HG03575 (cell line): ENCODE data around the gene GPR85.
"Not testable (repeated sequence)": the region's sequence is repeated elsewhere in the genome, so short reads cannot be mapped to it uniquely, and the experiment has no call there.

Source experiments
- ATAC-seq: cut with Tn5 transposase; IDR thresholded peaks from one replicate; pipeline ENCODE4 v1.9.1; 2021; ENCODE audit not compliant: unreplicated experiment, insufficient number of reproducible peaks, low FRiP score; ENCODE audit errors: extremely low read depth

Gene GPR85

GRCh38 chr7:113085781-113086390 is 741 bp downstream of the GPR85 start:
- ATAC-seq, result no peak

DNA sequence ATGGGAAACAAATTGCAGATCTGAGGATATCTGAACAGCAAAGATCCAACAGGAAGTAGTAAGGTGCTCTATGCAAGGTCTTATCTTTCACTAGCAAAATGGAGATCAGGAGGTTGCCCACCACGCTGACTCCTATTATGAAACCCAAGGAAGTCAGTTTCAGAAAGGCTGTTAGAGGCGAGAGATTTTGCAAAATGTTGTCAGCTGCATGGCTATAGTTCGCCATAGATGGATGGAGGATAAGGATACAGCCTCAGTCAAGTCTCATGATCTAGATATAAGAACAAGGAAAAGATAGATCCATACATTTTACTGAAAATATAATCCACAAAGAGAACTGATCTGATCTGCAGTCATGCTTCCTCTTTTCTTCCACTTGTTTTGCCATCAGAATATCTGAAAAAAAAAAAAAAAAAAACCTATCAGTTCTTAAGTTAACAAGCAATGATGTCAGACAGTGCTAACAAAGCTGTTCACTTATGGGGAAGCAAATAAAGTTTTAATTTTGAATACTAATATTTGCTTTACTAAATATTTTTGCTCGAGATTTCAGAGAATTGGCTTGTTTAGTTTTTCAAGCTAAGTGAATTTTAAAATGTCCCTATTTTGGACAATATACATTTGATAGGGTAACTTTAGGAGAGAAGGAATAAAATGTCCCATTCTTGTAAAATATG is 2.0 kb downstream of the GPR85 start:
- ATAC-seq, result no peak

DNA sequence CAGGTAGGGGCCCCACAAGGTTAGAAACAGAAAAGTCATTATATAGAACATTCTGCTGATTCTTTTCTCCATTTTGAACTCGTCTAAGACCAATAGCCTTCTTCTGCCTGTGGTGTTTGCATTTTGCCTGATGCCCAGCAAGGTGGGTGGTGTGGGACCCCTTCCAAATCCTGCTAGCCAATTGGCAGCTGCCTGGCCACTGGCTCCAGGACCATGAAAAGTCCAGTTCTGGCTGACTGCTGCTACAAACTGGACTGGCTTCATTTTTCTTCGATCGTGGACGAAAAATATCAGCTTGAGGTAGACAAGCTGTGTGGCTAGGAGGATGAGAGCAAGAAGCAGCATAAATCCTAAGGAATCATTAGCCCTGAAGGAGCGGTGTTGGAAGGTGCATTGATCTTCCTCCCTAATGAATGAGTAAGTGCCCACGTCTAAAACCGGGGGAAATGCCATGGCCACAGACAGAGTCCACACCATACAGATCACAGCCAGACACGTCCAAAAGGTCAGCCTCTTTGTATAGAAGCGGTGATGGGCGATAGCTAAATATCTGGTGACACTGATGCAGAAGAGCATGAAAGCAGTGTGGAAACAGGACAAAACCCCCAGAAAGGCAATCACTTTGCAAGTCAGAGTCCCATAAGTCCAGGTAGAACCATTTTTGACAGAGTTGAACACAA is 2.7 kb downstream of the GPR85 start:
- ATAC-seq, result no peak

- no peak for ATAC-seq
Measured at GRCh38 chr7:113083132-113083815, 3.4 kb downstream of the GPR85 start.

DNA sequence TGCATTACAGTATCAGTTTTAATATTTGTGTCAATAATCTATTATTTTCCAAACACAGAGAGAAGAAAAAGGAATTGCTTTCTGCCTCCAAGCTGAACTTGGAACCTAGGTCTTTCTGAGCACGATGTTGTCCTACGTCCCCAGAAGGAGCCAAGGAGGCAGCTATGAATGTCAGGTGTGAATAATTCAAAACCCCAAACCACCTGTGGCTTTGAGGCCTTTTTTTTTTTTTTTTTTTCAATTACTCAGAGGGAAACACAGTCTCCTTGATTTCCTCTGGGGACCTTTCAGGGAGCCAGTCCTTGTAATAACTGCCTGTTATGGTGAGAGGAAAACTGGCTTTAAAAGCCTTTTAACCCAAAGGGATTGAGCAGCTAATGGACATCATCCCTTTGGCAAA is 8.3 kb downstream of the GPR85 start:
- ATAC-seq, result no peak

DNA sequence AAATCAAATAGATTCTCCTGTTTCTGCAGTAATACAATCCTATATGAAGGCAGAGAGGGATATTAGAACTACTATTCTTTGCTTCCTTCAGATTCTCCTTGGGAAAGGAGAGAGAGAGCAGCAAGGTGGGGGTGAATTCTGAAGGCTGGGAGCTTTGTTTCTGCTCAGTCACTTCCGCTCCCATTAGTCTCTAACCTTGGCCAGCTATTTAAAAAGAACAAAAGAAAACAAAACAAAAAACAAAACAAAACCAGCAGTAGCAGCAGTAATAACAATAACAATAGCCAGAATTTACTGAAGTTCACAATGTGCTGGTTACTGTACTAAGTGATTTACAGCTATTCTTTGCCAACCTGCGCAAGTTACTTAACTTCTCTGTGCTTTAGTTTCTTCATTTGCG is 9.9 kb downstream of the GPR85 start:
- no peak for ATAC-seq

- no peak for ATAC-seq
Measured at GRCh38 chr7:113071465-113071864, 15.2 kb downstream of the GPR85 start.

- ATAC-seq, result no peak
Measured at GRCh38 chr7:113062499-113062898, 24.1 kb downstream of the GPR85 start.

GRCh38 chr7:113060100-113060499 is 26.5 kb downstream of the GPR85 start:
- no peak for ATAC-seq

DNA sequence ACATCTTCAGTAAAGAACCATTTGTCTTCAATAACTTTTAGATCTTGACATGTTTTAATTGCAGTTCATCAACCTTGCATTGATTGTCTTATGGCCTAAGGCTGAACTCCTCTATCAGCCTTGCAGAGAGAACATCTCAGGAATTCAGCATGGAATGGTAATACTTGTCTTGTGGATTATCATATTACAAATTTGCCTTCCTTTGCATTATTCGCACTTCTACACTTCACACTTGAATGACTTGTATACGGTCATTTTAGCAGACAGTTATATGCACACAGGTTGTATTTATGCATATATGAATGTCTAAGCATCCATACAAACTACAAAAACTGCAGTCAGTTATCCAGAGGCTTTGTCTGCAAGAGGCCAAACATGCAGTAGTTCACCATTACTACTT is 31.7 kb downstream of the GPR85 start:
- ATAC-seq, result no peak

DNA sequence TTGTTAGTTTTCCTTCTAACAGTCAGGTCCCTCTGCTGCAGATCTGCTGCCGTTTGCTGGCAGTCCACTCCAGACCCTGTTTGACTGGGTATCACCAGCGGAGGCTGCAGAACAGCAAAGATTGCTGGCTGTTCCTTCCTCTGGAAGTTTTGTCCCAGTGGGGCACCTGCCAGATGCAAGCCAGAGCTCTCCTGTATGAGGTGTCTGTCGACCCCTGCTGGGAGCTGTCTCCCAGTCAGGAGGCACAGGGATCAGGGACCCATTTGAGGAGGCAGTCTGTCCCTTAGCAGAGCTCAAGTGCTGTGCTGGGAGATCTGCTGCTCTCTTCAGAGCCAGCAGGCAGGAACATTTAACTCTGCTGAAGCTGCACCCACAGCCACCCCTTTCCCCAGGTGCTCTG is 32.4 kb downstream of the GPR85 start:
- not testable (repeated sequence) for ATAC-seq

- not testable (repeated sequence) for ATAC-seq
Measured at GRCh38 chr7:113049221-113049620, 37.4 kb downstream of the GPR85 start.

DNA sequence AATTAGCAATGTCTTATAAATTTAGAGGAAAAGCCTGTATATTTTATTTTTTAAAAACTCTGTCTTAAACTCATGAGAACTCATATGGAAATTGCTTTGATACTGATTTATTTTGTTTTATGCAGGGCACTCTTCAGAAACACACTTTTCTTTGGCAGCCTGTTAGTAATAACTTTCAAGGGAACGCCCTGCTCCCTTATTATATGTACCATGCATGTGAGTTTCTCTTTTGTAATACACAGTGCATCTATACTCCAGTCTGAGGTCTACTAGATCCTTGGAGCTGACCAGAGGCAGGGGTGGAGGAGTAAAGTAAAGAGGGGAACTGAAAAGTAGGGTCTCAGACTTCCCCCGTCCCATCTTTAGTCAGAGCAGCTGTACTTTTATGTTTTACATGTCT is 40.2 kb downstream of the GPR85 start:
- no peak for ATAC-seq

- ATAC-seq, result no peak
Measured at GRCh38 chr7:113045379-113045778, 41.2 kb downstream of the GPR85 start.

DNA sequence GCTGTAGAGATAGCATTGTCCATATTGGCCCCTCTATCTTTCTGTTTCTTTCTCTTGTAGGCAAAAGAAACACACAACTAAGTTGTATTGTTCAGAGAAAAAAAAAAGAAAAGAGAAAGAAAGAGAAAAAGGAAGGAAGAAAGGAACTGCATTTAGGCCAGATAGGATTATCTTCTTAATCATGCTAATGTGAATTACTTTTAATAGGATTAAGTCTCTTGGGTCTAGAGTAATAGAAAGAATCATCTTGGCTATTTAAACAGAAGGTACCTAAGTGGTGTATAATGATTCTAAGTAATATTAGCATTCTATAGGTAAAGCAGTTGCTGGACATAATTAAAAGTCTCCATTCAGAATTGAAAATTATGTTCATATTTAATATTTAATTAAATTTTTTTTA is 42.2 kb downstream of the GPR85 start:
- ATAC-seq, result no peak

DNA sequence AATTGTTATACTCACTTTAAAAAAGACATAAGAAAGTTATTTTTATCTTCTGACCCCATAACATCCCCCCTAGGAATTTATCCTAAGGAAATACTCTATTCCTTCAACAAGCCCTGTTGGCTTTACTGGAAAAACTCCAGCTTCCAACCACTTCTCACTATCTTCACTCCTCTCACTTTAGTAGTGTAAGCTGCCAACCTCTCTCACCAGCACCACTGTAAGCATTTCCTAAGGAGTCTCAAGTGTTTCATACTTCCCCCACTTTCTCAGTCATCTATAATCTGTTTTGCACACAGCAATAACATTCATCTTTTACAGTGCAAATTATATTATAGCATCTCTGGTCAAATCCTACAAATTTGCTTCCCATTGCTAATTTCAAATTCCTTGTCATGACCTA is 45.8 kb downstream of the GPR85 start:
- no peak for ATAC-seq

DNA sequence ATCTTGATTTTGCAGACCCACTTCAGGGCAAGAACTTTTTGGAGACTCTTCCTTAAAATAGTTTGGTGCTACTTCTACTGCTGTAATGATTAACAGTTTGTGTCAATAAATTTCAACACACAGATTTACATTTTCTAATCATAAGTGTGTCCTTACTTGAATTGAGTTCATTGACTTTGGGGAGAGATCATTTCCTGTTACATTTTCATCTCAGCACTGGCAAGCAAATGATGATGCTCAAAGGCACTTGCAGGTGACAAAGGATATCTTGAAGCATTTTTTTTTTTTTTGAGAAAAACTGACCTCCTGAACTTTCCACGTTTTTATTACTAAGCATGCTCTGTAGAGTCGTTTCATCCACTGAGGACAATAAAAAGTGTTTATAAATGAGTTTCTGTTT is 52.7 kb downstream of the GPR85 start:
- ATAC-seq, result no peak
